ENCODE measurements around the gene NPM3.

Gene NPM3

DNA sequence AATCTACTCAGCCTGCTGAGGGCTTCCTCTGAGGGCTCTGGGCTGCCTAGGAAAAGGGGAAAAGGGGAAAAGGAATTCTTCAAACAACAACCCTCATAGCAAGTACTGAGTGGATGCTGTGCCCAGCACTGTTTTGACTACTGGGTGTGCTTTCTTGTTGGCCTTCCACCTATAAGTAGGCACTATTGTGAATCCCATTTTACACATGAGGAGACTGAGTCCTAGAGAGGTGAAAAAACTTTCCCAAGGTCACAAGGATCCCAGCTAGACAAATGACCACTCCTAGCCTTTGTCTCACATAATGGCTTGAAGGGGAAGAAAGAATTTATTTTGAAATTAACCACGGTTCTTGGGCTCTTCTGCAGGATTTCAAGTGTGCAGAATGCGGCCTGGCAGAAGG, 24.4 kb downstream of the NPM3 start:
- no peak for DNase-seq (ENCODE audit: low spot score)

DNA sequence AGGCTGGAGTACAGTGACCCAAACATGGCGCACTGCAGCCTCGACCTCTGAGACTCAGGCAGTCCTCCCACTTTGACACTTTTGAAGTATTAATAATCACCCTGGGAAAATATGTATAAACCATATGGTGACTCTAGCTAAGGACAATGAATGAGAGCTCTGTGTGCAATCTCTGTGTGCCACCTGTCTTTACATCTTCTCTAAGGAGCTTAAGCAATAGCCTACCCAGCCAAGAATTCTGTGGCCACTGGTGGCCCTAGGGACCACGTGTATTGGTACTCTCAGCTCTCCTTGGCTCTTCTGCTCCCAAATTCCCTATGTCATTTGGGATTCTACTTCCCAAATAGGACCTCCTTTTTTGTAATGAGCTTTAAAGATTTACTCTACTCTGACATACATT, 31.0 kb downstream of the NPM3 start:
- DNase-seq (ENCODE audit: low spot score) = no peak

DNA sequence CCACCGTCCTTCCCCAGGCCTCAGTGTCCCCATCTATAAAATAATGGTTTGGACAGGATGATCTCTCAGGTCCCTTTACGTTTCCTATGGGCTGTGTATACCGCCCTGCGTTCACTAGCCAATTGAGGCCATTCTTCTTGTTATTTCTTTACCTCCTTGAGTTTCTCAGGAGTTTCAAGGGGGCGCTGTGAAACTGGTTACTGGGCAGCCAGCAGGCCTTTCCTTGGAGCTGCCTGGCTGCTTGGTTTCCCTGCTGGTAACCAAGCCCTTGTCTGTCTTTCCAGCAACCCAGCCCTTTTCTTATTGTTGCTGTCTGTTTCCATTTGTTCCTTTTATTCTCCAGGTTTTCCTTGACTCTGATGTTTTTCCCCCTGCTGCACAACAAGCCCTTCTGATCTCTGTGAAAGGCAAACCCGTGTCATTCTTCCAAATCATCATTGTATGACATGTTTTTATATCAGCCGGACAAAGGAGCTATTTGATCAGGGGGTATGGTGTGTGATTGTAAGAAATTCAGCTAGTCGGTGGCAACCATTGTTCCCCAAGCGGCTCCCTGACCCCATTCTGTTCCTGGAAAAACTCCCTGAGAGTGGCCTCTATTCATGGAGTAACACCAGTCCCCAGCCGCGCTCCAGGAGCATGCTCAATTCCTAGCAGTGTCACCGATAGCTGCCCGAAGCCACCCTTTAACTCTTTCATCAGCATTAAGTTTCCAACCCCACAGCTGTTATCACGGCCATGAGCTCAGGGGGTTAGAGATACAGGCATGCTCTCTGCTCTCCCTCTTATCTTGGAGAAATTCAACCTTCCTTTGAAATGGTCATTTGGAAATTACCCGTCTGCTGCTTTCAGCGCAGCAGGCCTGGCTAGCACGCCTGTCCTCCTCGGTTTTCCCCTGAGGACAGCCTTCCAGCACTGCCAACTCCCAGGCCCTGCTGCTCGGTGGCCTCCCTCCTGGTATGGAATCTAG, 33.9 kb downstream of the NPM3 start:
- no peak for DNase-seq (ENCODE audit: low spot score)

DNA sequence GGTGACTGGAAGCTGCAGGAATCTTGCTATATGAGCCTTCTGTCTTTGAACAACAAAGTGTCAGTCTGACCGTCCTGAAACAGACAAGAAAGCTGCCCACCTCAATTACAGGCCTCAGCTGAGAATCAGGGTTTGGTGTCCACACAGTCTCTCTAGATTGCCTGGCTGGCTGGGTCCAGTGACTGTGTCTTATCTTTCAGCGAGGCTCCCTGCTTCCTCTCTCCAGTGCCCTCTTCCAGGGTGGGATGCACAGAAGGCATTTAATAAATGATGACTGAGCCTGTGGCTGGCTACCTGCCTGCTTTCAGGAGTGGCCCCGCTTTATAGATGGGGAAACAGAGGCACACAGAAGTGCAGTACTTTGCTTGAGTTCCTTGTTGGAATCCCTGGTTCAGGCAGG, 34.8 kb downstream of the NPM3 start:
- no peak for DNase-seq (ENCODE audit: low spot score)

DNA sequence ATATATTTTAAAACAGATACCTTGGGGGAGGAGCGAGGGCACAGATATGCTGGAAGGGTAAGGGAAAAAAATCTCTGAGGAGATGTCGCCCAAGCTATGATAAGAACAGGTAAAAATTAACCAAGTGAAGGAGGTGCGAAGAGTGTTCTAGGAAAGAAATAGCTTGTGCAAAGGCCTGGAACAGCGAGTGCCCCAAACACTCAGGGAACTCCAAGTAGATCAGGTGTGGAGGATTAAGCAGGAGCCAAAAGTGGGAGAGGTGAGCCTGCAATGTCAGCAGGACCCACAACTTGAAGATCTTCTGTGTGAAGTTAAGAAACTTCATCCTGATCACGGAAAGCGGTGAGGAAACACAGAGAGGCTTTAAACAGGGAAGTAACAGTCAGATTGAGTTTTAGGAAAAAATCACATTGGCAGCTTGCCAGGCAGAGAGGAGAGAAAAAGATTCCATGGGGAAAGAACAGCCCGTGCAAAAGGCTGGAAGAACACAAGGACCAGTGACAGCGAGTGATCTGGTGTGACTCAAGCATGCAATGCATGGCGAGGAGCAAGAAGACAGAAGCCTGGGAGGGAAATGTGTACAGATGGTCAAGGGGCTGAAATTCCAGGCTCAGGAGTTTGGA, 38.1 kb downstream of the NPM3 start:
- DNase-seq (ENCODE audit: low spot score) = no peak

DNA sequence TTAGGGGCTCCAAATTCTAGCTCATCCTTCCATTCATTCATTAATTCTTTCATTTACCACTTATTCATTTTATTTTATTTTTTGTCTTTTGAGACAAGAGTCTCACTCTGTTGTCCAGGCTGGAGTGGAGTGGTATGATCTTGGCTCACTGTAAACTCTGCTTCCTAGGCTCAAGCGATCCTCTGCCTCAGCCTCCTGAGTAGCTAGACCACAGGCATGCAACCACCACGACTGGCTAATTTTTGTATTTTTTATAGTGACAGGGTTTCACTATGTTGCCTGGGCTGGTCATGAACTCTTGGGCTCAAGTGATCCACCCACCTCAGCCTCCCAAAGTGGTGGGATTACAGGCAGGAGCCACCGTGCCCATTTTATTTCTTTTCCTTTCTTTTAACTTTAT, 39.0 kb downstream of the NPM3 start:
- no peak for DNase-seq (ENCODE audit: low spot score)

DNA sequence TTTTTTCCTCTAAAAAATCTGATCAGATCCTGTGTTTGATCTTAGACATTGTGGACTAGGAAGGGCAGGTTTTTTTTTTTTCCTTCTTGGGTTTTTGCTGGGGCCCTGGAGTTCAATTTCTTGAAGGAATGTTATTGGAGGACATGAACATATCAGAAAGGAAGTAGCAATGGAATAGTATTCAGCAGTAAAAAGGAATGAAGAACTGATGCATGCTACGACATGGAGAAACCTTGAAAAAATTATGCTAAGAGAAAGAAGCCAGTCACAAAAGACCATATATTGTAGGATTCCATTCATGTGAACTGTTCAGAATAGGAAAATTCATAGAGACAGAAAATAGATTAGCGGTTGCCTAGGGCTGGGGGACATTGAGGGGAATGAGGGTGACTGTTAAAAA, 41.3 kb downstream of the NPM3 start:
- no peak for DNase-seq (ENCODE audit: low spot score)

DNA sequence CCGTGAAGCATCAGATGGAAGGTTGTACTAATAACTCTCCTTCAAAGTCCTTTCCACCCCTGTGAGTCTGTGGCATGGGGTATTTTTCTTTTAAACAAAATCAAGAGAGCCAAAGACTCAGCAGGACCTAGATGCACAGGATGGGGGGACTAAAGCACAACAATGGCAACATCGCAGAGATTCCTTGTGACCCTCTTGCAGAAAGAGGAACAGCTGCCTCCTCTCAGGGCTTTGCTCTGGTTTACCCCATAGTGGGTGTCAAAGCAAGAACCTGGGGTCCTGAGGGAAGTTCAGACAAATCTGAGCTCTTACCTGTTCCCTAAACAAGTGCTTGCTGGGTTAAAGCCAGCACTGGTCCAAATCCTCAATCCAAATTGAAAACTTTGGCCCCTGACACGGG, 46.6 kb downstream of the NPM3 start:
- DNase-seq (ENCODE audit: low spot score) = no peak

DNA sequence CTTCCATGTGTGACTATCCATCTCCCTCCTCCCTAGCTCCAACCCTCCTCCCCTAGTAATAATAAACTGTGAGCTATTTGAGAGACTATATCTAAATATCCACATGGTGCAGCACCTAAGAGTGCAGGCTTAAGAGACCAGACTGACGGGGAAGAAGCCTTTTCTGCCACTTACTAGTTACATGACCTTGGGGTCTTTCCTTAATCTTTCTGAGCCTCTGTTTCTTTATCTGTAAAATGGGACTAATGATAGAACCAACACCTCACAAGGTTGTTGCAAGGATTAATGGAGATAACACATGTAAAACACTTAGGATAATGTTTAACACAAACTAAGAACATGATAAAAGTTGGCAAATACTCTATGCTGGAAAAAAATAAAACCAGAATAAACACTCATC, 51.1 kb downstream of the NPM3 start:
- no peak for DNase-seq (ENCODE audit: low spot score)
